Measurements from ENCODE around the gene LVRN.

DNA sequence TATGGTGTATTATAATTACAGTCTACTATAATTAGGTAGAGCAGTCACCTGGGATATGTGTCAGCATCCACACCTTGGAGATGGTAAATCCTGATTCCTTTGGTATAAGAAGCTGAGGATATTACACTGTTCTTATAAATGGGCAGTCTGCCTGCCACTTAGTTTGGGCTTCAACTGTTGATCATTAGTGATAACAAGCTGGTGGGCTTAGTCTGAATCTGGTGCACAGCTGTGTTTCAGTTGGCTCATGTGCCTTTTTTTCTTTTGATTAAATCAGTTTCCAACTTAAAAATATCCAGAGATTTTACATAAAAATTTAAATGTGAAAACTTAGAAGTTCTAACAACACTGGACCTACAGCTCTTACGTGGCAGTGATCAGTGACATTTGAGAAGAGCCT, 21.2 kb downstream of the LVRN start:
- TF ChIP-seq POLR2AphosphoS5 (IDR thresholded peaks at IDR 0.05; ENCODE audit: low read depth, low read length) (no peak), POLR2A (IDR thresholded peaks at IDR 0.05; ENCODE audit: borderline replicate concordance, extremely low read depth, insufficient read depth, insufficient read length) (no peak), EZH2 (IDR thresholded peaks at IDR 0.05) (no peak), ELF1 (IDR thresholded peaks at IDR 0.05; ENCODE audit: borderline replicate concordance, low read depth) (no peak), ZBTB33 (IDR thresholded peaks at IDR 0.05; ENCODE audit: extremely low read depth, insufficient replicate concordance, low read length) (no peak), TCF7L2 (IDR thresholded peaks at IDR 0.05; ENCODE audit: borderline replicate concordance, extremely low read depth, insufficient read depth, insufficient read length) (no peak), JUND (IDR thresholded peaks at IDR 0.05) (no peak), RAD21 (IDR thresholded peaks at IDR 0.05; ENCODE audit: low read depth) (no peak), ZFX (IDR thresholded peaks at IDR 0.05) (no peak), CEBPB (IDR thresholded peaks at IDR 0.05; ENCODE audit: low read depth) (no peak), SP1 (IDR thresholded peaks at IDR 0.05; ENCODE audit: low read depth) (no peak)
- TF ChIP-seq, protein P1, sequence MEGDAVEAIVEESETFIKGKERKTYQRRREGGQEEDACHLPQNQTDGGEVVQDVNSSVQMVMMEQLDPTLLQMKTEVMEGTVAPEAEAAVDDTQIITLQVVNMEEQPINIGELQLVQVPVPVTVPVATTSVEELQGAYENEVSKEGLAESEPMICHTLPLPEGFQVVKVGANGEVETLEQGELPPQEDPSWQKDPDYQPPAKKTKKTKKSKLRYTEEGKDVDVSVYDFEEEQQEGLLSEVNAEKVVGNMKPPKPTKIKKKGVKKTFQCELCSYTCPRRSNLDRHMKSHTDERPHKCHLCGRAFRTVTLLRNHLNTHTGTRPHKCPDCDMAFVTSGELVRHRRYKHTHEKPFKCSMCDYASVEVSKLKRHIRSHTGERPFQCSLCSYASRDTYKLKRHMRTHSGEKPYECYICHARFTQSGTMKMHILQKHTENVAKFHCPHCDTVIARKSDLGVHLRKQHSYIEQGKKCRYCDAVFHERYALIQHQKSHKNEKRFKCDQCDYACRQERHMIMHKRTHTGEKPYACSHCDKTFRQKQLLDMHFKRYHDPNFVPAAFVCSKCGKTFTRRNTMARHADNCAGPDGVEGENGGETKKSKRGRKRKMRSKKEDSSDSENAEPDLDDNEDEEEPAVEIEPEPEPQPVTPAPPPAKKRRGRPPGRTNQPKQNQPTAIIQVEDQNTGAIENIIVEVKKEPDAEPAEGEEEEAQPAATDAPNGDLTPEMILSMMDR (IDR thresholded peaks at IDR 0.05 in 2 of 3, conservative IDR thresholded peaks at IDR 0.05 in 1 of 3; ENCODE audit: borderline replicate concordance in 1 of 3, insufficient read depth in 1 of 3, low read depth in 2 of 3, low read length in 2 of 3) = no peak
- TF ChIP-seq, protein P2, sequence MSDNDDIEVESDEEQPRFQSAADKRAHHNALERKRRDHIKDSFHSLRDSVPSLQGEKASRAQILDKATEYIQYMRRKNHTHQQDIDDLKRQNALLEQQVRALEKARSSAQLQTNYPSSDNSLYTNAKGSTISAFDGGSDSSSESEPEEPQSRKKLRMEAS (IDR thresholded peaks at IDR 0.05) = no peak

Data from HCT116 (cell line).